Amniotic stem cell (primary cell): ENCODE data around the gene PHF21B.
"Not testable (repeated sequence)": the region's sequence is repeated elsewhere in the genome, so short reads cannot be mapped to it uniquely, and the experiment has no call there.

Experiments
- DNase-seq: peaks from one replicate; lab custom pipeline; 2025; lab: John Stamatoyannopoulos, UW

The PHF21B gene

DNA sequence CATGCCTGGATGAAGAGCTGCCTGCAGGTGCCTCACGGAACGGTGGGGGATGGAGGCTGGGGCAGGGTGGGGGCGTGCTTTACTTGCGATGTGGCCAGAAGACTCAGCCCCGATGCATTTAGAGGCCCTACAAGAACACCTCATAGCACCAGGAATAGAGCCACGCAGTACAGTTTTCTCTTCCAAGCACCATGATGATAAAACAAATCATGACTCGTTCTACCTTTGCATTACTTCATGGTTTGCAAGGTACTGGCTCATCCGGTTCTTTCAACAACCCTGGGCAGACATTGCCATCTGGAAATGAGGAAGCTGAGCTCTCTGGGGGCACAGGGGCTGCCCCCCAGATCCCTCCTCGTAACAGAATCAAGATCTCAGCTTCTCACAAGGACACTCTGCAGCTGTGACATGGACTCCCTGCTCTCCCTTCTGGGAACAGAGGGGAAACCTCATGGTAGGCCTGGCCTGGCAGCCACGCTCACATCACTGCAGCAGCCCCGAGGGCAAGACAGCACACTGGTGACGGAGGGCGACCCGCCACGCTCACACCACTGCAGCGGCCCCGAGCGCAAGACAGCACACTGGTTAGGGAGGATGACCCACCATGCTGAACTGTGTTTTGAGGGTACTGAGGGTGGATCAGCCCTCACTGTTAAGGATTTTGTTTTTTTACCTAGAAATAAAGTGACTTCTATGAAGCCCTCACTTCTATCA, 46.9 kb downstream of the PHF21B start:
- no peak for DNase-seq

DNA sequence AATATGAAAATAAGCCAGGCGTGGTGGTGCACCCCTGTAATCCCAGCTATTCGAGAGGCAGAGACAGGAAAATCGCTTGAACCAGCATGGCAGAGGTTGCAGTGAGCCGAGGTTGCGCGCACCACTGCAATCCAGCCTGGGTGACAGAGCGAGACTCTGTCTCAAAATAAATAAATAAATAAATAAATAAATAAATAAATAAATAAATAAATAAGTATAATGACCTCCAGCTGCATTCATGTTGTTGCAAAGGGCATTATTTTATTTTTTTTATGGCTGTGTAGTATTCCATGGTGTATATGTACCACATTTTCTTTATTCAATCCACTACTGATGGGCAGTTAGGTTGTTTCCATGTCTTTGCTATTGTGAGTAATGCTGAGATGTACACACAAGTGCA, 48.1 kb downstream of the PHF21B start:
- not testable (repeated sequence) for DNase-seq

DNA sequence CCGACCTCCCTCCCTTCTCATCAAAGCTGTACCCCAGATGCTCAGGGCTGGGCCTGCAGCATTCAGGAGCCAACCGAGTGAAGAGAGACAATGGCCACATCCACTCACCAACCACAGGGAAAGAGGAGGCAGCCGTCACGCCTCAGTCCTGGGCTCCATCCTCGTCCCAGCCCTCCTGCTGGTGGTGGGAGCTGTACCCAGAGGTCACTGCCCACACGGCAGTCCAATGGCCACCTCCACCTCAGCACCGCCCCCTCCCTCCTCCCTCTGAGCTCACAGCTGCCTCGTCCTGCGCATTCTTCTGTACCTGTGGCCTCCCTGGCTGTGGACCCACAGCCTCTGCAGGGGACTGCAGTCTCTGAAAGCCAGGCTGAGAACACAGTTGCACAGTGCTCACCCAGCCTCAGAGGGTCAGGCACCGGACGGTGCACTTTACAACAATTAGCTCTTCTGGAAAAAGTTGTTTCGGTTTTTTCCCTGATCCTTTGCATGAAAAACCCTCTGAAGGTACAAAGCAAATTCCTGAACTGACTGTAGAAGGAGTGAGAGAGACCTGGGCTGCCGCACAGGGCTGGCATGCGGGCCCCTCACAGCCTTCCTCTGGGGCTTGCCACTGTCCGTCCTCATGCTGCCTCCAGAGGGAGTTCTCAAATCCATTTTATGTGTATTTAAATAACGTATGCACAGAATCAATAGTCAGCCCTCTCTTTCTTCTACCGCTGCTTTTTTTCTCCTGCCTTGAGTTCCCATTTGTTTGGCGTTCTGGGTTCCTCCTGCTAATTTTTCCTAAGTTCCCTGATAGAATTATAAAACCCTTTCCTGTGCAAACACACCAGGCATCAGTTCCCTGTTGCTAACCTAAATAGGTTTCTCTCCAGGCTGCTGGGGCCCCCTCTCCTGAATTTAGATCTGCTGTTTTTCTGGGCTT, 52.7 kb downstream of the PHF21B start:
- no peak for DNase-seq

DNA sequence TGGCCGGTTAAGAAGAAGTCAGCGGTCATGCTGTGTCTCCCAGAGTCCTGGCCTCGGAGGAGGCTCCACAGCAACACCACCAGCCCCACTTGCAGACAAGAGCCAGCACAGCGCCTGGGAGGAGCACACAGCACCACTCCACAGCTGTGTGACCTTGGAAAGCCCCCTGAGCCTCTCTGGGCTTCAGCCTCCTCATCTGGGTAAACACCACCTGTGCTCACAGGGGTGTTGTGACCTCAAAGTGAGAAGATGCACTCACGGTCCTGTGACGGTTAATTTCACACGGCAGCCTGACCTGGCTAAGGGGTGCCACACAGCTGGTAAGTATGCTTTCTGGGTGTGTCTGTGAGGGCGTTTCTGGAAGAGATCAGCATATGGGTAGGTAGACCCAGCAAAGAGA, 54.7 kb downstream of the PHF21B start:
- no peak for DNase-seq

DNA sequence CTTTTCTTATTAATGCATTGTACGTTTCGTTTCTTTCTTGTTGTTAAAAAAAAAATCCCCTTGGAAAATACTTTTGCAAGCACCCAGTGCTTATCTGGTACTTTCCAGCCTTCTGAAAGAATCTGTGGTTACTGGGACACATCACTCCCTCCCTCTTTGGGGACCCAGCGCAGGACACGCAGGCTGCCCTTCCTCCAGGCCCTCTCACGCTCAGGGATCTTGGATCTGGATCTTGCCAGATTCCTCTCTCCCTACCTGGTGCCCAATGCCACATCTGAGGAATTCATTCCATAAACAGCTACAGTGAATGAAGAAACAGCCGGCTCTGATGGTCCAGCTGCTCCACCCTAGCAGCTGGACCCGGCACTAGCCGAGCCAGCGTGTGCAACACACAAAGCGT, 55.7 kb downstream of the PHF21B start:
- no peak for DNase-seq

DNA sequence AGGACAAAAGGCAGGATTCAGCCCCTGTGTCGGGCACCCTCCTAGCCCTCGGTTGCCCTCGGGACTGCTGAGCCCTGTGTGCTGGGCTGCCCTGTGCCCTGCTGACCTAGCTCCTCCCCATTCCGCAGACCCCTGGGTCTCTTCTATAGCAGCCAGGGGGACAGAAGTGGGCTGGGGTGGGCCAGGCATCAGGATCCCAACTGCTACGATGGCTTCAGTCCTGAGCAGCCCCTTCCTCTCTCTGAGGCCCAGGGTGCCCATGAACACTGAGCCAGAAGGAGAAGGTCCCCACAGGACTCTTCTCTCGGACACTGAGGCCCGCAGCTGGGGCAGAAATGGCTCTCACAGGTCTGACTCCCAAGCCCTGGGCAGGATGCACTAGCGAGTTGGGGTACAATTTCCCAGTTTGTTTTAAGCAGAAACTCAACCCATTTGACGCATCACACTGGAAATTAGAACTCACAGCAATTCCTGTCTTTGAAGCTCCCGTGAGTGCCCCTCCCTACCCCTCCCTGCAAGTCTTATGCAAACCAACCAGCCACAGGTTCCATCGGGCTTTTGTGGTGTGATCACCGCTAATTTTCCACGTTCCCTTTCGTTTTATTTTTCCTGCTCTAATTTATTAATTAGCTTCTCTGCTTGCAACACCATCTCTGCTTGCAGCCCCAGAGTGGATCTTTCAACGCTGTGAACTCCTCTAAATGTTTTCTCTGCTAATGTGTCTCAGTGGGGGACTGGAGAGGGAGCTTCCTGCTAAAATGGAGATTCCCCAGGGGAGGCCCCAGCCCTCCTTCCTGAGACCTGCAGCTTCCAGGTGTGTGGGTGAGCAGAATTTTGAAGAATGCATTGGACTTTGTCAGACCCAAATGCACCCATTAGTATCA, 56.7 kb downstream of the PHF21B start:
- no peak for DNase-seq

DNA sequence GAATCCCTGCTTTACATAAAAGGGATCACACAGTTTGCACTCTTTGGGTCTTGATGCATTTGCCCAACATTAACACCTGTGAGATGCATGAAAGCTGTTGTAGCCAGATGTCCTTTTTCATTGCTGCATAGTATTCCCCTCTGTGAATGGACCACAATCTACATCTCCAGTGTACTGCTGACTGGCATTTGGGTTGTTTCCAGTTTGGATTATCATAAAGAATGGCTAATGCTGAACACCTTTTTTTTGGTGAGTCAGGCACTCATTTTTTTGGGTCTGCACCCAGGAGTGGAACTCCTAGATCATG, 58.3 kb downstream of the PHF21B start:
- DNase-seq: no peak

DNA sequence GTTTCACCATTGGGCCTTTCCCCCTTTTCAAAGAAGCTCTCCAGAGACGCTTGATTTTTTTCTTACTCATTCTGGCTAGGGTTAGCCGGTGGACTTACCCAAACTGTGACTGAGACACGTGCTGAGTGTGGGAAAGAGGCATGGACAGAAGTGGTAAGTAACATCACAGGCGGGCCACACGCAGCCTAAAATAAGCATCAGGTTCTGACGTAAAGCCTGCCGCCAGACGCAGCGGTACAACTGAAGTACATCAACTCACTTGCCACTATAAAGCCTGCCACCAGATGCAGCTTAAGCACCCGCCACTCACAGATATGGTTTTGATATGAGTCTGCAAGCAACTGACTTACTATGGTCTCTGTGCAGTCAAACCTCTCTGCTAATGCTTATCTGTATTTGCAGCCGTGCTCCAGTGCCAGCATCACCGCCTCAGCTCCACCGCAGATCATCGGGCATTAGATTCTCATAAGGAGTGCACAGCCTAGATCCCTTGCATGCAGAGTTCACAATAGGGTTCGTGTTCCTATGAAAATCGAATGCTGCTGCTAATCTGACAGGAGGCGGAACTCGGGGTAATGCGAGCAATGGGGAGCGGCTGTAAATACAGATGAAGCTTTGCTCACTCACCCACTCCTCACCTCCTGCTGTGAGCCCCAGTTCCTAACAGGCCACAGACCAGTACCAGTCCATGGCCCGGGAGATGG, 58.8 kb downstream of the PHF21B start:
- DNase-seq: no peak

DNA sequence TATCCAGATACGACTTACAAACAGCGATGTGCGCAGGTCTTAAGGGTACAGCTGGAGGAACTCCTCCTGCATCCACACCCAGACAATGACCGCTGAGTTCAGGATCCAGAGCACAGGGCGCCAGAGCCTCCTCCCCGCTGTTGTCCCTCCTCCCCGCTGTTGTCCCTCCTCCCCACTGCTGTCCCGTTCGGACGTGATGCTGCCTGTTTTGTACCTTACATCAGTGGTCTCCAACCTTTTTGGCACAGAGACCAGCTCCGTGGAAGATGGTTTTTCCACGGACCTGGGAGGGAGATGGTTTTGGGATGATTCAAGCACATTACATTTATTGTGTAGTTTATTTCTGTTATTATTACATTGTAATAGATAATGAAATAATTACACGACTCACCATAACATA, 62.0 kb downstream of the PHF21B start:
- DNase-seq: no peak

DNA sequence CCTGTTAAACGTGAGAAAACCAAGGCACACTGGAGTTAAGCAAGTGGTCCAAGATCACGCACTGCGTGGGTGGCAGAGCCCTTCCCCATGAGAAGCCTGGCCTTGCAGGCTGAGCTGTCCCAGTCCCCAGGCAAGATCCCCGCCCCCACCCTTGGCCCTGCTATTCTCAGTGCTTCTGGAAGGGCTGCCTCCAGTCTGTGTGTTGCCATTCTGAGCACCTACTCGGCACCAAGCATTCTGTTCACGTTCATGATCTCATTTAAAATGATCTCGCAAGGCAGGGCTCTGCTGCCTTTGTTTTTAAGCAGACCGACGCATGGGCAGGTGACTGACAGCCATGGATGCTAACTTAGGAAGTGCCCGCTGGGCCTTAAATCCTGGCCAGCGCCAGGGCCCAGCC, 62.8 kb downstream of the PHF21B start:
- DNase-seq: no peak

DNA sequence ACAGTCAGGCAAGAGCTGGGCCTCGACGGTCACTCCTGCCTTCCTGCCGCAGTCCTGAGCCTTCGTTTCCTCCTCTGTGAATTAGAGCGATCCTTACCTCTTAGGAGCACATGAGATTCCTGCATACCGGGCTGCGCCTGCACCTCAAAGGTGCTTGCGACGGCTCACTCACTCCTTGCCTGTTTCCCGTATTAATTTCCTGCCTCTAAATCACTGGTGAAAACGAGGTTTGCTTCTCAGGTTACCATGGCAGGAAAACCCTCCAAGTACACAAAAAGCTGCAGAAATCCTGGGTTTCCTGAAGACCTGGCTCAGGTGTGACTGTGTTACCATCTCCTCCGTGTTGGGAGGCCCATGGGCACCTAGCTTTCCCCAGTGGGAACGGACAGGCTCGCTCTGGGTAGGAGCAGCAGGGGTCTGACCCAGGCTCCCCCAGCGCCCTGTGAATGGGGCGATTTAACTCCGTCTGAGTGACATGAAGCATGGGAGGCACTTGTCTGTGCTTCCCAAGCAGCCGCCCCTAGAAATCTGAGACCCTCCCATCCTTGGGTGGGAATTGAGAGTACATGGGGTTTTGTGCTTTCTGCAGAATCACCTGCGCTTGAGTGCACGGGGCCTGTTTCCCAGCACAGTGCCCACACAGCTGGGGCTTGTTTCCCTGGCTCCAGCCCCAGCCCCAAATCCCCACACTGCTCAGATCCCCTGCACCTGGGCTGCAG, 64.8 kb downstream of the PHF21B start:
- no peak for DNase-seq

DNA sequence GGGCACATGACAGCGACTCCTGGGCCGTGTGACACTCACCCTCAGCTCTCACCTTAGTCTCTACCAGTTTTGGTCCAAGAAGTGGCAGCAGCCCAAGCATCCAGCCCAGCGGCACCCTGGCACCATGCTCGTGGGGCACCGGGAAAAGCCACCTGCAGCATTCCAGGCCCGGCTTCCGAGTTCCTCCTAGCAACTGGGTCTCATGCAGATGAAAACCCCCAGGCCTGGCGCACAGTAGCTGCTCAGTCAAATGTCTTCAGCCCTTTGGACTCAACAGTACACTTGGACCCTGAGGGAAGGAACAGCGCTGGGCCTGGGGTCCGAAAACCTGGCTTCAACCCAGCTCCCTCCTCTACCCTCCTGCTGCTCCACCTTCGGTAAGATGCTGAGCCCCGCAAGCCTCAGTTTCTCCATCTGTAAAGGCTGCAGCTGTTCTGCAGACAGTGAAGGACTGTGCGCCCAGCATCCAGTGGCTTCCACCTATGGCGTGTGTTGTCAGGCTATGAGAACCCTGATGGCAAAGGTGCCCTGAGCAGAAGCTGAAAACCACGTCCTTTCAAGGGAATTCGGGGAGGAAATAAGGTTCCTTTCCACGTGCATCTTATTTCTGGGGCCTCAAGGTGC, 66.0 kb downstream of the PHF21B start:
- DNase-seq: no peak

DNA sequence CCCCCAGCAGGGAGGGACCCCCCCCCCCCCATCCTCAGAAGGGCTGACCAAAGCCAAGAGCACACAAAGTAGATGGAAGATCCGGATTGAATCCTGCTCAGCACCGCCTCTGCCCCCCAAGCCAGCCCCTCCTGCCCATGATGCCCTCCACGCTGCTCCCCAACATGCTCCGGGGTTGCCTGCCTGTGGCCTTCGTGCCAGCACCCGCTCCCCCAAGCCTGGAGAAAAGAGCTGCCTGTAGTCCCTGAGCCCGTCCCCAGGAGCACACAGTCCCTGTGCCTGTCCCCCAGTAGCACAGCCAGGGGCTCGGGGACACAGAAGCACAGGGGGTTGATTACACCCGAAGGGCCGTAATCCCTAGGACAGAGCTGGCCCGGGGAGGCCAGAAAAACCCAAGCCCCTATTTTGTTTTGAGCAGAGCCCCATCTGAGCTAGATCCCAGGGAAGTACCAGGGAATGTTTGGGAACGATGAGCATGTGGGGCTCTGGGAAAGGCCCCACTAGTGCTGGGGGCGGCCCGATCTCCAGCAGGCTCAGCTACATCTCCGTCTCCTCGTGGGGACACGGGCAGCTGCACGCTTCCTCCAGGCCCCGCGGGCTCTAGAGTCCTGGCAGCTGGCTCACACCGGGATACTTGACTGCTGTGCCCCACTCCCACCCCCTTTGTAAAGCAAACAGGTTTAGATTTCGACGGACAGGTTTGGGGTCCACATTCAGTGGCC, 66.7 kb downstream of the PHF21B start:
- DNase-seq: no peak

DNA sequence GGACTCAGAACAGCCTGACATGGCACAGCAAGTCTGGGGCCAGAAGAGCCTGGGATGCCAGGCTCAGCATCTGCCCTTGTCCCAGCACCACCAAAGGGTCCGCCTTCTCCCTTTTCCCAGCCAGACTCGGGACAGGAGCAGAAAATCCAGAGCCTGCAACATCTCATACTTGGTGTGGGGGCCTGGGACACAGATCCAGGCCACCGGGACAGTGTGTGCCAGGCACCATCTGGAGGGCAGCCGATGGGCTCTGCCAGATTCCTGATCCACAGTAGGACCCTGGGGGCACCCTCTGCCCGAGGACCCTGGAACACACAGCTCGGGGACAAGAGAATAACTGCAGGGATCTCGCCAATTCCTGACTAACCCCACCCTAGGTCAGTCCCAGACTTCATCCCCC, 67.7 kb downstream of the PHF21B start:
- no peak for DNase-seq

DNA sequence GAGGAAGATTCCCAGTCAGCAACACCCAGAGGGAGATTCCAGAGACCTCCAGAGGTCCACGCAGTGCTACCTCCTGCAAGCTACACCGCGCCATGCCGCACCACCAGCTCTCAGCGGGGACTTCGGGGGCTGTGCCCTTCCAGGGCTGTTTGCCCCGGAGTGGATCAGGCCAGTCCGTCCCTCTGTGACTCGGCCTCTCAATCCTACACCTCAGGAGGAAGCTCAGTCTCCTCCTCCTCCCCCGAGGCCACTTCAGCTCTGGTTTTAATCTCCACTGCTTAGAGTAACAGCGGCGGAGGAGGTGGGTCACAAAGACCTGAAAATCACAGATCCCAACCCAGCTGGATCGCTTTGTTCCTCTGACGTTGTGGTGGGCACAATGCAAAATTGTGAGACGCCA, 68.6 kb downstream of the PHF21B start:
- no peak for DNase-seq

DNA sequence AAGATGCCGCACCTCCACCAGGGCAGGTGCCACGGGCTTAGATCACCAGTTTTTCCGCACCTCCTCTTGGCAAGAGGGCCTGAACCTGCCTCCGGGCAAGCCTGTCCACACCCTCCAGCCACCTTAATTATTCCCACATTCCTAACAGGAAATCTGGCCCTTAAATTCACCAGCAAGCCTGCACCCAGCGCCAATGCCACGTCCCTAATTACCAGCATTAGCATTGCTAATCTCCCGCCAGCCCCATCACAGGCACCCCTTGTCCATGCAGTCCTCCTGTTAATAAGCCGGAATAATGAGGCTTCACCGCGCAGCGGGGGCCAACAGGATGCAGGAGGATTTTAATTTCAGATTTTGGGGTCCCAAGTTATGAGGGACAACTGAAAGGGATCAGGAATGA, 69.7 kb downstream of the PHF21B start:
- no peak for DNase-seq

DNA sequence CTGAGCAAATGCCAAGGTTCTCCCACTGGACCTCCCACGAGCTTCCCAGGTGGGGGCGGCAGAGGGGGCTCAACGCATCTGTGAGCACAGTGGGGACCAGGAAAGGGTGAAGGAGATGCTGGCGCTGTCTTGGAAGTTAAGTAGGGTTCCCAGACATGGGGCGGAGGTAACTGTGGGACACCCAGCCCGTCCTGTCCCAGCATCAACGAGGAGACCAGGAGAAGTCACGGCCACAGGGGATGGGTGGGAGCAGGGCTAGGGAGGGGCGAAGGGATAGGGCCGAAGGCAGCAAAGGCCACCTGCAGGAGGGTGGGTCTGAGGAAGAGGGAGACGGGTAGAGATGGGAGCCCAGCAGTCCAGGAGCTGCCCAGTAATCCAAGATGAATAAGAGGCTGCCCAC, 70.4 kb downstream of the PHF21B start:
- no peak for DNase-seq

DNA sequence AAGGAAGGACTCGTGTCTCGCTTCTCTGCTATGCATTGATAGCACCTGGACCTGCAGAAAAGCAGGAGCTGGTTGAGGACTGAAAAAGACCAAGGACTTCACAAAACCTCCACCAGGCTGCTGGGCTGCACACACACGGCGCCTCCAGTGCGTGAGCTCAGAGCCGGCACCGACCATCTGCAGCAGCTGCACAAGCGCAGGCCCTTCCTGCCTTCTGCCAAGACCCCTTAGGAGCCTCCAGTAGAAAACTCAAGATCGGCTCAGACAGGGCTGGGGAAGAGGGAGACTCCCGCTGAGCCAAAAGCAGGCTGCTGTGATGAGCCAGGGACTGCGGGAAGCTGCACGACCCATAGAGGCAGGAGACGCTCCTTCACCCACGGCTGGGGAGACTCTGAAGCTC, 70.9 kb downstream of the PHF21B start:
- no peak for DNase-seq

DNA sequence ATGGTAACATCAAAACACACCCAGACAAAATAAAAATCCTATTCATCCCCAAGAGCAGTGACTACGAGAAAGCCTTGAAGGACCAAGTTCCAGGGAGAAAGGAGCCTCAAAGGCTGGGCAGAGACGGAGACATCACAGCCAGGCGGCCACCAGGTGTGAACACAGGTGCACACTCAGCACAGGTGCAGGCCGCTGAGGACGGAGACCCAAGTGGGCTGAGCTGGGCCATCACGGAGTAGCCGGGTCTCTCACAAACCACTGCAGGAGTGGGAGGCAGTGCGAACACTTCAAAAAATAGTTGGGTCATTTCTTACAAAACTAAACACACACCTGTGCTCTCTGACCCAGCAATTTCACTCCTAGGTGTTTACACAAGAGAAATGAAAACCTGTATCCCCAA, 72.6 kb downstream of the PHF21B start:
- no peak for DNase-seq

DNA sequence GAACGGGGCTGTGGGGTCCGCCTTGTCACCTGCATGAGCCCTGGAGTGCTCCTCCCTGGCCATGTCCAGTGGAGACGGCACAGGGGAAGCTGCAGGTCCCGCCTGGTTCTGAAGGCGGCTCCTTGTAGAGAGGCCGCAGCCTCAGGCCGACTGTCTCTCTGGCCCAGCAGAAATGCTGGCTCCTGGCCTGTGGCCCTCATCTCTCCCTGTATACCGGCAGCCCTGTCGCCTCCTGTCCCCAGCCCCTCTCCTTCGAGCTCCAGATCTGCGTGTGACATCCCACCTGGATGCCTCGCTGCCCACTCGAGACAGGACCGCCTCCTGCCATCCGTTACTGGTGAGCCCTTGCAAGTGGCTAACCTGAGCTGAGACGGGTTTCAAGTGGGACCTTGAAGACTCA, 73.6 kb downstream of the PHF21B start:
- DNase-seq: no peak
